HFF-Myc (cell line): ENCODE data around the gene AS3MT.

Experiments
- DNase-seq: peaks from one replicate; pipeline ENCODE4 v3.0.0-alpha.2; 2011; ENCODE audit warnings: low read depth; ENCODE audit errors: extremely low read depth
- H3K4me3 ChIP-seq: replicated peaks from 2 replicates; pipeline ENCODE4 v1.5.1; 2011; ENCODE audit warnings: low read depth, mild to moderate bottlenecking, control low read depth, low read length
- CTCF ChIP-seq: IDR thresholded peaks from 2 replicates; pipeline ENCODE4 v1.5.1; 2012; ENCODE audit warnings: mild to moderate bottlenecking, low read depth, low read length, control low read depth; ENCODE audit errors: missing control alignments

Gene AS3MT

DNA sequence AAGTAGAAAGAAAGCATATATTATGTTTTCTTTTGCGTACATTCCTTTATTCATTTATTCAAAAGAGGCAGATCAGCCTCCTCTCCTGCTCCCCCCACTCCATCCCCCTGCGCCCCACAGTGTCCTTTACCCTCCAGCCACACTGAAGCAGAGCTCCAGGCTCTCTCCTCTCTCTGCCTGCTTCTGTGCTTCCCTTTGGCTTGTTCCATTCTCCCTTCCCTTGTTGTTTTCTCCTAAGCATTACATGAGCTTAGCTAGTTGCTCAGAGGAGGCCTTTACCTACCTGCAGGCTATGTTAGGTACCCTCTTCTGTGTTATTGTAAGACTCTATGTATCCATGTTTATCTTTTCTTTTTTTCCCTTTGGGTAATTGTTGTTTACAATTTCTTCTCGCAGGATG is 76.2 kb downstream of the AS3MT start:
- no peak for DNase-seq
- TF ChIP-seq CTCF, result no peak
- no peak overlapping the region for H3K4me3 ChIP-seq

DNA sequence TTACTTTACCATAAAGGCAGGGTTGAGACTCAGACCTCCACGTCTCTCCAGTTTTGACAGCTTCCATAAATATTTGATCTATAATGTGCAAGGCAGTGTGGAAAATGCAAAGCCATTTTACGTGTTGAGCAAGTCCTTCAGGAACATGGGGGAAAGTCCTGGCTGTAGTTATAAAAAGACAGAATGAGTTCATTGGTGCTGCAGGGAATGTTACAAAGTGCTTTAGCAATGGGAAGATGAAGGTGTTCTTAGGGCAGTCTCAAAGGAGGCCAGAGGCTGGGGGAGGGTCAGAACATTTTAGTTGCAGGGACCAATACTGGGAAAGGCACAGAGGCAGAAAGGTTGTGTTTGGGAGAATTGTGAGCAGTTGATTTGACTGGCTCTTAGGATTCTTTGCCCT is 76.7 kb downstream of the AS3MT start:
- no peak for TF ChIP-seq CTCF
- no peak overlapping the region for H3K4me3 ChIP-seq
- DNase-seq, result no peak

- no peak for DNase-seq
- H3K4me3 ChIP-seq, result no peak overlapping the region
- TF ChIP-seq CTCF, result no peak
These were observed 77.7 kb downstream of the AS3MT start for GRCh38 chr10:102946992-102947391.

- H3K4me3 ChIP-seq, result no peak overlapping the region
- no peak for TF ChIP-seq CTCF
- DNase-seq, result no peak
These were observed 78.9 kb downstream of the AS3MT start for GRCh38 chr10:102948176-102948575.

- no peak for TF ChIP-seq CTCF
- H3K4me3 ChIP-seq, result no peak overlapping the region
- no peak for DNase-seq
These were observed 79.5 kb downstream of the AS3MT start for GRCh38 chr10:102948786-102949185.

GRCh38 chr10:102949916-102950315 is 80.6 kb downstream of the AS3MT start:
- DNase-seq, result no peak
- H3K4me3 ChIP-seq, result no peak overlapping the region
- no peak for TF ChIP-seq CTCF

- TF ChIP-seq CTCF, result no peak
- no peak for DNase-seq
- H3K4me3 ChIP-seq, result no peak overlapping the region
These were observed 82.0 kb downstream of the AS3MT start for GRCh38 chr10:102951316-102951715.
